ENCODE data around the gene SIPA1L3.

Gene SIPA1L3

DNA sequence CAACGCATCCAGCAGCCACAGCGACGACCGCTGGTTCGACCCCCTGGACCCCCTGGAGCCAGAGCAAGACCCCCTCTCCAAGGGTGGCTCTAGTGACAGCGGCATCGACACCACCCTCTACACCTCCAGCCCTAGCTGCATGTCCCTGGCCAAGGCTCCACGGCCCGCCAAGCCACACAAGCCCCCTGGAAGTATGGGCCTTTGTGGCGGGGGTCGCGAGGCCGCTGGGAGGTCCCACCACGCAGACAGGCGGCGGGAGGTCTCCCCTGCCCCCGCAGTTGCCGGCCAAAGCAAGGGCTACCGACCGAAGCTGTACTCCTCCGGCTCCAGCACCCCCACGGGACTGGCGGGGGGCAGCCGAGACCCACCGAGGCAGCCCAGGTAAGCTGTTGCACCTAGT lies 257.5 kb downstream of the SIPA1L3 start:
- POLR2A ChIA-PET = no interaction called here
- Histone ChIP-seq H3K27ac (ENCODE audit: insufficient read depth in 1 of 2, low read depth in 1 of 2, low read length in 2 of 2, poor library complexity in 1 of 2, severe bottlenecking in 2 of 2) (no peak overlapping the region), H3K27me3 (replicated peaks in 2 of 5; ENCODE audit: control insufficient read depth in 4 of 5, insufficient read depth in 5 of 5, low read length in 4 of 5) (no peaks in the 10 kb centered on the region), H3K9me3 (ENCODE audit: control extremely low read depth in 1 of 5, control insufficient read depth in 4 of 5, insufficient read depth in 2 of 5, low read depth in 1 of 5, low read length in 4 of 5) (peaks cover 0 to 19% (median 15%) of the 10 kb centered on the region in 5 experiments), H3K4me1 (ENCODE audit: control extremely low read depth in 1 of 4, control insufficient read depth in 4 of 4, insufficient read depth in 4 of 4, low read length in 3 of 4) (peaks cover 0 to 2% (median 0%) of the 10 kb centered on the region in 4 experiments), H3K36me3 (ENCODE audit: control insufficient read depth in 4 of 4, insufficient read depth in 4 of 4, low read length in 3 of 4) (peaks cover 19 to 78% (median 54%) of the 10 kb centered on the region in 4 experiments), H3K4me3 (ENCODE audit: control insufficient read depth in 1 of 7, extremely low read depth in 1 of 7, insufficient read depth in 4 of 7, low read depth in 2 of 7, low read length in 6 of 7) (no peak overlapping the region)
- DNase-seq = no peak
- 99% methylated on average over 15 of the region's 25 CpGs for WGBS (ENCODE audit: insufficient coverage)
- CTCF ChIA-PET = no interaction called here

DNA sequence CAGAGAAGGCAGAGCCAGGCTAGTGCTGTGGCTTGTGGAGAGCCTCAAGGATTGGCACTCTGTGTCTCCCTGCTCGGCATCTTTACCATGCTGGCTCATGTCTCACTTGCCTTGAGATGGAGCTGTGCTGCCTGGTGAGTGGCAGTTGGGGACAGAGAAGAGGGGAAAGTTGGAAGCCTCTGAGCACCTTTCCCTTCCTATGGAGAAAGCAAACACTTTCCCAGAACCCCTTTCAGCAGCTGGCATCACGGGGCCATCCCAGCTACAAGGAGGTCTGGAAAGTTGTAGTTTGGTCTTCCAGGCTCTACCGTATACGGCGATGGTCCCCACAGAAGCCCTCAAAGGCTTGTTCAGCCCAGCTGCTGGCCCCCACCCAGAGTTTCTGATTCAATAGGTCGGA lies 258.3 kb downstream of the SIPA1L3 start:
- no peak overlapping the region for H3K4me3 ChIP-seq (ENCODE audit: control insufficient read depth in 1 of 7, extremely low read depth in 1 of 7, insufficient read depth in 4 of 7, low read depth in 2 of 7, low read length in 6 of 7)
- H3K4me1 ChIP-seq (ENCODE audit: control extremely low read depth in 1 of 4, control insufficient read depth in 4 of 4, insufficient read depth in 4 of 4, low read length in 3 of 4) = peaks cover 0 to 2% (median 0%) of the 10 kb centered on the region in 4 experiments
- 98% methylated on average over 6 of the region's 6 CpGs for WGBS (ENCODE audit: insufficient coverage)
- no peak for DNase-seq
- ChIA-PET POLR2A (no interaction called here), CTCF (no interaction called here)
- H3K36me3 ChIP-seq (ENCODE audit: control insufficient read depth in 4 of 4, insufficient read depth in 4 of 4, low read length in 3 of 4) = peaks cover 18 to 79% (median 54%) of the 10 kb centered on the region in 4 experiments
- H3K27me3 ChIP-seq (replicated peaks in 2 of 5; ENCODE audit: control insufficient read depth in 4 of 5, insufficient read depth in 5 of 5, low read length in 4 of 5) = no peaks in the 10 kb centered on the region
- H3K9me3 ChIP-seq (ENCODE audit: control extremely low read depth in 1 of 5, control insufficient read depth in 4 of 5, insufficient read depth in 2 of 5, low read depth in 1 of 5, low read length in 4 of 5) = peaks cover 0 to 19% (median 15%) of the 10 kb centered on the region in 5 experiments
- no peak overlapping the region for H3K27ac ChIP-seq (ENCODE audit: insufficient read depth in 1 of 2, low read depth in 1 of 2, low read length in 2 of 2, poor library complexity in 1 of 2, severe bottlenecking in 2 of 2)

DNA sequence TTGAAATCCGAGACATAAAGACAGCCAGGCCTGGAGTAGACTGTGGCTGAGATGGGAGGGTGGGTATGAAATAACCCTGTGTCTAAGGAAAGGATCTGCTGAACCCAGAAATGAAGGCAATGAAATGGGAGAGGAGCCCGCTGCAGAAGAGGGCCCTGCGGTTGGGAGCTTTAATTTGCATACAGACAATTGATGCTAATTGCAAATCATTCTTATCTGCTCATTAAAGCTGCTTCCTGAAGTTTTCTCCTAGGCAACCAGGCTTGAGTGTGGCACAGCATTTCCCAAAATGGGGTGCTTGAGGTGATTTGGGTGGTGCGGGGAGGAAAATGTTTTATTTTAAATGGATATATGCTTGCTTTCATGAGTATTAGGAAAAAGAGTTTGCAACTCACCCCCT lies 261.6 kb downstream of the SIPA1L3 start:
- ChIA-PET CTCF (interaction anchor here (1.5 kb wide), 1 partner anchor 34 kb away, joined by 4 read pairs; no protein-coding TSS in a partner anchor), POLR2A (no interaction called here)
- WGBS (ENCODE audit: insufficient coverage) = 72% methylated on average over 3 of the region's 4 CpGs
- H3K9me3 ChIP-seq (ENCODE audit: control extremely low read depth in 1 of 5, control insufficient read depth in 4 of 5, insufficient read depth in 2 of 5, low read depth in 1 of 5, low read length in 4 of 5) = no peaks in the 10 kb centered on the region
- H3K27ac ChIP-seq (ENCODE audit: insufficient read depth in 1 of 2, low read depth in 1 of 2, low read length in 2 of 2, poor library complexity in 1 of 2, severe bottlenecking in 2 of 2) = no peak overlapping the region
- no peak overlapping the region for H3K4me3 ChIP-seq (ENCODE audit: control insufficient read depth in 1 of 7, extremely low read depth in 1 of 7, insufficient read depth in 4 of 7, low read depth in 2 of 7, low read length in 6 of 7)
- peaks cover 0 to 2% (median 0%) of the 10 kb centered on the region in 4 experiments for H3K4me1 ChIP-seq (ENCODE audit: control extremely low read depth in 1 of 4, control insufficient read depth in 4 of 4, insufficient read depth in 4 of 4, low read length in 3 of 4)
- peaks cover 6 to 66% (median 36%) of the 10 kb centered on the region in 4 experiments for H3K36me3 ChIP-seq (ENCODE audit: control insufficient read depth in 4 of 4, insufficient read depth in 4 of 4, low read length in 3 of 4)
- no peaks in the 10 kb centered on the region for H3K27me3 ChIP-seq (replicated peaks in 2 of 5; ENCODE audit: control insufficient read depth in 4 of 5, insufficient read depth in 5 of 5, low read length in 4 of 5)
- peak; percentile 25 to 79 (median 61) for DNase-seq

DNA sequence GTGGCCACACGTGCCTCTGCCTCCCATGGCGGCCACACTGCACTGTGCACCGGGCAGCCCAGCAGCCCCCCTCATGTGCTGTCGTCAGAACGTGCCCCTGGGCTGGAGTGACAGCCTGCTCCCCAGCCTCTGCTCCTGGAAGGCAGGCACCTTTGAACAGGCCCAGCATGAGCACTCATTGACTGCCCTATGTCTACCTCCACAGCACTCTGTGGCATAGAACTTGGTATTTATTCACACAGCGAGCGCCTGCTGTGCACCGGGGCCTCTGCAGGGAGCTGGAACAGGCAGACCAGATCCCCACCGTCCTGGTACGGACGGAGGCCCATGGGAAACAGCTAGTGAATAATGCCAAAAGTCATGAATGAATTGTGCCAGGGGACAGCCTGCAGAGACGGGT lies 263.3 kb downstream of the SIPA1L3 start:
- DNase-seq = no peak
- H3K27me3 ChIP-seq (replicated peaks in 2 of 5; ENCODE audit: control insufficient read depth in 4 of 5, insufficient read depth in 5 of 5, low read length in 4 of 5) = no peaks in the 10 kb centered on the region
- H3K27ac ChIP-seq (ENCODE audit: insufficient read depth in 1 of 2, low read depth in 1 of 2, low read length in 2 of 2, poor library complexity in 1 of 2, severe bottlenecking in 2 of 2) = no peak overlapping the region
- H3K9me3 ChIP-seq (ENCODE audit: control extremely low read depth in 1 of 5, control insufficient read depth in 4 of 5, insufficient read depth in 2 of 5, low read depth in 1 of 5, low read length in 4 of 5) = no peaks in the 10 kb centered on the region
- H3K4me1 ChIP-seq (ENCODE audit: control extremely low read depth in 1 of 4, control insufficient read depth in 4 of 4, insufficient read depth in 4 of 4, low read length in 3 of 4) = peaks cover 0 to 2% (median 0%) of the 10 kb centered on the region in 4 experiments
- ChIA-PET CTCF (no interaction called here), POLR2A (interaction anchor here (0.7 kb wide), 1 partner anchor 263 kb away, joined by 3 read pairs; the partner anchor contains the start of gene SIPA1L3)
- peaks cover 8 to 55% (median 23%) of the 10 kb centered on the region in 4 experiments for H3K36me3 ChIP-seq (ENCODE audit: control insufficient read depth in 4 of 4, insufficient read depth in 4 of 4, low read length in 3 of 4)
- WGBS (ENCODE audit: insufficient coverage) = 93% methylated on average over 7 of the region's 12 CpGs
- H3K4me3 ChIP-seq (ENCODE audit: control insufficient read depth in 1 of 7, extremely low read depth in 1 of 7, insufficient read depth in 4 of 7, low read depth in 2 of 7, low read length in 6 of 7) = no peak overlapping the region

DNA sequence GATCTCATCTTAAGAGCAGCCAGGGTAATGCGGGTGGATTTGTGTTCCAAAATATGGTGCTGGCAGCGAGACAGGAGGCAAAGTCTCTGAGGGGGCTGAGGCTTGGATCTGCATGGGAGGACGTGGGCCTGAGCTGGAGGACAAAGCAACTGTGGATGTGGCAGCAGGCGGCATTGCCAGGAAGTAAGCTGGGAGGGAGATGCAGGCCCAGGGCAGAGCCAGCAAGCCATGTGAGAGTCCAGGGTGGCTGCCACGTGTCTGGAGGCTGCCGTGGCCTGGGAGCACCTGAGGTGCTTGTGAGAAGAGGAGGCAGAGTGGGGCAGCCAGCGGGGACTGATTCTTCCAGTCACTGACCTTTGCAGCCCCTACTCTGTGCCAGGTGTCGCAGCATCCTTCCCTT lies 265.0 kb downstream of the SIPA1L3 start:
- Histone ChIP-seq H3K9me3 (ENCODE audit: control extremely low read depth in 1 of 5, control insufficient read depth in 4 of 5, insufficient read depth in 2 of 5, low read depth in 1 of 5, low read length in 4 of 5) (no peaks in the 10 kb centered on the region), H3K27me3 (replicated peaks in 2 of 5; ENCODE audit: control insufficient read depth in 4 of 5, insufficient read depth in 5 of 5, low read length in 4 of 5) (no peaks in the 10 kb centered on the region), H3K36me3 (ENCODE audit: control insufficient read depth in 4 of 4, insufficient read depth in 4 of 4, low read length in 3 of 4) (peaks cover 5 to 45% (median 20%) of the 10 kb centered on the region in 4 experiments), H3K4me3 (ENCODE audit: control insufficient read depth in 1 of 7, extremely low read depth in 1 of 7, insufficient read depth in 4 of 7, low read depth in 2 of 7, low read length in 6 of 7) (no peak overlapping the region), H3K27ac (ENCODE audit: insufficient read depth in 1 of 2, low read depth in 1 of 2, low read length in 2 of 2, poor library complexity in 1 of 2, severe bottlenecking in 2 of 2) (no peak overlapping the region), H3K4me1 (ENCODE audit: control extremely low read depth in 1 of 4, control insufficient read depth in 4 of 4, insufficient read depth in 4 of 4, low read length in 3 of 4) (peaks cover 0 to 2% (median 0%) of the 10 kb centered on the region in 4 experiments)
- CTCF ChIA-PET = interaction anchor here (1.0 kb wide), 1 partner anchor 15 kb away, joined by 3 read pairs; no protein-coding TSS in a partner anchor
- no peak for DNase-seq
- WGBS (ENCODE audit: insufficient coverage) = 94% methylated on average over 8 of the region's 8 CpGs
- POLR2A ChIA-PET = interaction anchor here (0.6 kb wide), 1 partner anchor 723 kb away, joined by 7 read pairs; no protein-coding TSS in a partner anchor

DNA sequence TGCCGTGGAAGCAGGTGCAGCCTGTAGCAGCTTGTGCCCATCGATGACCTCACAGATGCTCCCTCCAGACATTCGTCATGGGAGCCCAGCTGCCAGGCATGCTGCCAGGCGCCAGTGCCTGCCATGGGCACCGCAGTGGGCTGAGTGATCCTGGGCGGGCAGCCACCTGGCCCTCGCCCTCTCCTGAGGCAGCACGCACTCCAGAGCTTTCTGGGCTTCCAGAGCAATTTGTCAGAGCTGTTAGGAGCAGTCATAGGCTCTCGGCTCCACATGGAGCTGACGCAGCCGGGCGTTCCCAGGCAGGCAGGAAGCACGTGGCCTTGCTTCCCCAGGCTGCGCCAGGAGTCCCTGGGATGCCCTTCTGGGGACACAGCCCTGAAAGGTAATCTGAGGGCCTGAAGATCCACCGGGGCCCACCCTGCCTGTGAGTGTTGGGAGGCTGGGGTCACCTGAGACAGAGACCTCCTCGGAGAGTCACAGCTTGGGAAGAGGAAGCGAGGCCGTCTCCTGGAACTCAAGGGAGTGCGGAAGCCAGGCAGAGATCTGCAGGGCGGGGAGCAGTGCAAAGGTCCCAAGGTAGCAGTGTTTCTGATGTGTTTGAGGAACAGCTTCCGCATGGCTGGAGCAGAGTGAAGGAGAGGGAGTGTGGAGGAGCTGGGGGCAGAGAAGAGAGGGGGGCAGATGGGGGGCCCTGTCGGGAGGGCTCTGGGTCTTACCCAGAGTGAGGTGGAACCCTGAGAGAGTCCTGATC lies 266.5 kb downstream of the SIPA1L3 start:
- Histone ChIP-seq H3K27me3 (replicated peaks in 2 of 5; ENCODE audit: control insufficient read depth in 4 of 5, insufficient read depth in 5 of 5, low read length in 4 of 5) (no peaks in the 10 kb centered on the region), H3K4me3 (ENCODE audit: control insufficient read depth in 1 of 7, extremely low read depth in 1 of 7, insufficient read depth in 4 of 7, low read depth in 2 of 7, low read length in 6 of 7) (no peak overlapping the region), H3K9me3 (ENCODE audit: control extremely low read depth in 1 of 5, control insufficient read depth in 4 of 5, insufficient read depth in 2 of 5, low read depth in 1 of 5, low read length in 4 of 5) (peaks cover 0 to 5% (median 0%) of the 10 kb centered on the region in 5 experiments), H3K36me3 (ENCODE audit: control insufficient read depth in 4 of 4, insufficient read depth in 4 of 4, low read length in 3 of 4) (peaks cover 5 to 44% (median 20%) of the 10 kb centered on the region in 4 experiments), H3K4me1 (ENCODE audit: control extremely low read depth in 1 of 4, control insufficient read depth in 4 of 4, insufficient read depth in 4 of 4, low read length in 3 of 4) (peaks cover 0 to under 1% (median 0%) of the 10 kb centered on the region in 4 experiments), H3K27ac (ENCODE audit: insufficient read depth in 1 of 2, low read depth in 1 of 2, low read length in 2 of 2, poor library complexity in 1 of 2, severe bottlenecking in 2 of 2) (no peak overlapping the region)
- ChIA-PET CTCF (no interaction called here), POLR2A (no interaction called here)
- DNase-seq = no peak
- 95% methylated on average over 20 of the region's 22 CpGs for WGBS (ENCODE audit: insufficient coverage)

DNA sequence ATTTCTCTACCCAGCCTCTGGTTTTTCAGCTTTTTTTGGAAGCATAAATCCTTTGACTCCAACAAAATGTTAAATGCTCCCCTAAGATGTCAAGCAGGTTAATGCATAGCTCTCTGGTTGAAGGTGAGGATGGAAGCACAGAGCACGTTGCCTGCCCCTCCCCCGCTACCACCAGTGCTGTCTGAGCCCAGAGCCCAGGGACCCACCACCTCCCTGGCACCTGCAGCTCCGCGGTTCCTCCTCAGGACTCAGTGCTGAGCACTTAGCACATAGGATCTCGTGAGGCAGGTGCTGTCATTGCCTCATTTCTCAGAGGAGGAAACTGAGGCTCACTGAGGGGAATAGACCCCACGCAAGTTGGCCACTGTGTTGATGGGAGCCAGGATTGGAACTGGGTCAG lies 268.4 kb downstream of the SIPA1L3 start:
- H3K27ac ChIP-seq (ENCODE audit: insufficient read depth in 1 of 2, low read depth in 1 of 2, low read length in 2 of 2, poor library complexity in 1 of 2, severe bottlenecking in 2 of 2) = no peak overlapping the region
- ChIA-PET CTCF (no interaction called here), POLR2A (no interaction called here)
- H3K9me3 ChIP-seq (ENCODE audit: control extremely low read depth in 1 of 5, control insufficient read depth in 4 of 5, insufficient read depth in 2 of 5, low read depth in 1 of 5, low read length in 4 of 5) = peaks cover 0 to 13% (median 11%) of the 10 kb centered on the region in 5 experiments
- H3K27me3 ChIP-seq (replicated peaks in 2 of 5; ENCODE audit: control insufficient read depth in 4 of 5, insufficient read depth in 5 of 5, low read length in 4 of 5) = no peaks in the 10 kb centered on the region
- 100% methylated on average over 5 of the region's 6 CpGs for whole genome bisulfite sequencing (ENCODE audit: insufficient coverage)
- no peak for DNase-seq
- no peak overlapping the region for H3K4me3 ChIP-seq (ENCODE audit: control insufficient read depth in 1 of 7, extremely low read depth in 1 of 7, insufficient read depth in 4 of 7, low read depth in 2 of 7, low read length in 6 of 7)
- peaks cover 6 to 44% (median 15%) of the 10 kb centered on the region in 4 experiments for H3K36me3 ChIP-seq (ENCODE audit: control insufficient read depth in 4 of 4, insufficient read depth in 4 of 4, low read length in 3 of 4)
- no peaks in the 10 kb centered on the region for H3K4me1 ChIP-seq (ENCODE audit: control extremely low read depth in 1 of 4, control insufficient read depth in 4 of 4, insufficient read depth in 4 of 4, low read length in 3 of 4)

Data from common myeloid progenitor, CD34-positive (primary cell).